Endothelial cell of umbilical vein (primary cell): ENCODE results near the gene PTPRE. TPM values are rescaled to one million over a fixed set of nuclear protein-coding genes. Genes with fewer than 3 reads are reported as not detected.

Experiments
- BruUV-seq: library from RNA; stranded (reverse); fragments of 400-500 nt; replicated peaks from 2 replicates; lab custom pipeline; 2021; lab: Mats Ljungman, UMichigan
- CTCF ChIA-PET: fragments of 300-600, 350-600 bp; sonication (Branson Sonifier 250); formaldehyde crosslinking; loops from one replicate; lab custom pipeline; 2021; ENCODE audit warnings: antibody characterized with exemption, inconsistent platforms; lab: Charles Lee
- POLR2A ChIA-PET: fragments of 300-600, 350-600 bp; sonication (Branson Sonifier 250); formaldehyde crosslinking; loops from one replicate; lab custom pipeline; 2021; ENCODE audit warnings: antibody characterized with exemption, inconsistent platforms; lab: Charles Lee
- DNase-seq: peaks from one replicate; pipeline ENCODE4 v3.0.0-alpha.2; 2011; ENCODE audit warnings: low read depth, low spot score
- FAIRE-seq: peaks from 2 replicates; lab custom pipeline; 2011; peaks lifted over from hg19 to GRCh38; lab: Jason Lieb, UNC
- H2AFZ ChIP-seq: 2 replicates; pipeline ENCODE4 v1.6.0; 2012; ENCODE audit warnings: low read depth, low read length, control low read depth, inconsistent platforms
- H3K27ac ChIP-seq: 2 replicates; pipeline ENCODE4 v1.5.1; 2011; ENCODE audit warnings: low read depth, mild to moderate bottlenecking, control low read depth, low read length, moderate library complexity; ENCODE audit not compliant: insufficient read depth
- H3K27me3 ChIP-seq, 2 experiments: 2 replicates each; pipeline versions ENCODE4 v1.6.0 to v1.6.1; 2011; ENCODE audit warnings: low read length in 2 of 2, mixed read lengths in 1 of 2; ENCODE audit not compliant: control insufficient read depth in 2 of 2, insufficient read depth in 2 of 2
- H3K36me3 ChIP-seq, 2 experiments: 2 replicates in 1 of 2; 3 replicates in 1 of 2; pipeline ENCODE4 v1.5.1; 2011; ENCODE audit warnings: low read length in 2 of 2, mild to moderate bottlenecking in 1 of 2, moderate library complexity in 1 of 2; ENCODE audit not compliant: control insufficient read depth in 2 of 2, insufficient read depth in 2 of 2; ENCODE audit errors: extremely low read depth in 1 of 2
- H3K4me1 ChIP-seq: 3 replicates; pipeline ENCODE4 v1.5.1; 2011; ENCODE audit warnings: mild to moderate bottlenecking, low read length; ENCODE audit not compliant: control insufficient read depth, insufficient read depth; ENCODE audit errors: extremely low read depth
- H3K4me2 ChIP-seq: 2 replicates; pipeline ENCODE4 v1.6.1; 2011; ENCODE audit warnings: low read length, control low read depth, mixed read lengths; ENCODE audit not compliant: insufficient read depth
- H3K4me3 ChIP-seq, 3 experiments: fragments of 200-600 bp in 1 of 3; sonication (generic), shearing (Covaris generic) in 1 of 3; replicated peaks in 1 of 3; 2 replicates each; pipeline ENCODE4 v1.5.1; 2011 to 2016; ENCODE audit warnings: control low read depth in 3 of 3, low read length in 3 of 3, mild to moderate bottlenecking in 2 of 3, inconsistent platforms in 1 of 3, low read depth in 1 of 3, moderate library complexity in 1 of 3; ENCODE audit not compliant: insufficient read depth in 1 of 3
- H3K79me2 ChIP-seq: 2 replicates; pipeline ENCODE4 v1.6.0; 2012; ENCODE audit warnings: low read length, inconsistent platforms; ENCODE audit not compliant: control insufficient read depth, insufficient read depth
- H3K9ac ChIP-seq: replicated peaks from 2 replicates; pipeline ENCODE3; 2011; ENCODE audit warnings: low read length, control low read depth; ENCODE audit not compliant: insufficient read depth; ENCODE audit errors: extremely low read depth
- H3K9me1 ChIP-seq: replicated peaks from 3 replicates; pipeline ENCODE4 v1.6.0; 2011; ENCODE audit warnings: mild to moderate bottlenecking, low read length; ENCODE audit not compliant: control insufficient read depth, insufficient read depth; ENCODE audit errors: extremely low read depth
- H3K9me3 ChIP-seq: replicated peaks from 2 replicates; pipeline ENCODE4 v1.5.1; 2012; ENCODE audit warnings: low read length, inconsistent platforms; ENCODE audit not compliant: control insufficient read depth, insufficient read depth
- H4K20me1 ChIP-seq: replicated peaks from 2 replicates; pipeline ENCODE3; 2011; ENCODE audit warnings: mild to moderate bottlenecking, low read length; ENCODE audit not compliant: control insufficient read depth, insufficient read depth; ENCODE audit errors: extremely low read depth
- CTCF ChIP-seq, 2 donors: IDR thresholded peaks; 1 replicate in 1 of 2; 2 replicates in 1 of 2; pipeline ENCODE4 v1.5.1; 2011; ENCODE audit warnings: low read length in 2 of 2, mild to moderate bottlenecking in 2 of 2, moderate library complexity in 2 of 2, control low read depth in 1 of 2, inconsistent platforms in 1 of 2, low read depth in 1 of 2; ENCODE audit not compliant: insufficient read depth in 1 of 2; ENCODE audit errors: extremely low read depth in 1 of 2
- EZH2 ChIP-seq: IDR thresholded peaks from 2 replicates; pipeline ENCODE4 v1.6.1; 2012; ENCODE audit warnings: borderline replicate concordance, low read depth, mild to moderate bottlenecking, moderate library complexity, low read length, inconsistent platforms; ENCODE audit not compliant: severe bottlenecking
- FOS ChIP-seq: IDR thresholded peaks from 2 replicates; pipeline ENCODE4 v1.6.1; 2011; ENCODE audit warnings: mild to moderate bottlenecking, low read length, moderate library complexity, borderline replicate concordance; ENCODE audit not compliant: insufficient read depth
- GATA2 ChIP-seq: IDR thresholded peaks from 2 replicates; pipeline ENCODE4 v1.7.0; 2011; ENCODE audit warnings: low read depth, mild to moderate bottlenecking, moderate library complexity, mixed read lengths, low read length; ENCODE audit not compliant: insufficient read length, insufficient read depth
- JUN ChIP-seq: IDR thresholded peaks from 2 replicates; pipeline ENCODE4 v1.6.1; 2011; ENCODE audit warnings: borderline replicate concordance, low read depth; ENCODE audit not compliant: insufficient read length, insufficient read depth
- MYC ChIP-seq: IDR thresholded peaks from one replicate; pipeline ENCODE4 v1.6.1; 2011; ENCODE audit warnings: mild to moderate bottlenecking, low read depth, low read length
- POLR2A ChIP-seq: IDR thresholded peaks from 2 replicates; pipeline ENCODE4 v1.6.1; 2012; ENCODE audit warnings: low read depth, mild to moderate bottlenecking, control low read depth, low read length
- POLR2AphosphoS5 ChIP-seq: IDR thresholded peaks from 2 replicates; pipeline ENCODE4 v1.6.1; 2012; ENCODE audit warnings: low read depth, mild to moderate bottlenecking, control low read depth, low read length, moderate library complexity; ENCODE audit not compliant: insufficient read depth
- dilution Hi-C: fragments of 300-500 bp; cut with MboI; formaldehyde crosslinking; loops from one replicate; pipeline ENCODE4 v1.15.0; 2019; ENCODE audit warnings: low sequenced_read_pairs; ENCODE audit not compliant: extremely low pct_ligation_motif_present
- intact Hi-C: fragments of 100-400 bp; cut with micrococcal nuclease; formaldehyde crosslinking; loops from one replicate; pipeline ENCODE4 v1.10.0; 2022
- polyA plus RNA-seq, 4 experiments: library from polyadenylated mRNA; depleted of rRNA in 3 of 4; stranded (reverse) in 3 of 4; unstranded in 1 of 4; fragments of >200 nt; gene quantifications; 2 replicates each; pipeline versions ENCODE4 v1.2.1 to v1.2.3, GENCODE V29; 2011 to 2012; ENCODE audit warnings: missing spikeins in 1 of 4
- total RNA-seq: library from RNA; stranded (reverse); gene quantifications from 2 replicates; pipeline ENCODE4 v1.2.3, GENCODE V29; 2021
- TF ChIP-seq, protein P1 (sequence below): IDR thresholded peaks from 2 replicates; pipeline ENCODE4 v1.6.1; 2011; ENCODE audit not compliant: insufficient read depth, insufficient read length

The PTPRE gene
- total and polyA plus RNA-seq, 2 donors (not counting 3 experiments of a cell fraction or from before 2014, with no cell fraction given), result 37.3 to 116 TPM

- Histone ChIP-seq H4K20me1 (no peaks in the 10 kb centered on the region), H3K27me3 (no peaks in the 10 kb centered on the region), H3K36me3 (no peaks in the 10 kb centered on the region), H3K9ac (no peak overlapping the region), H3K4me2 (no peak overlapping the region), H3K79me2 (no peaks in the 10 kb centered on the region), H3K4me1 (peaks cover 56% of the 10 kb centered on the region), H3K9me3 (no peaks in the 10 kb centered on the region), H3K27ac (no peak overlapping the region), H2AFZ (no peak overlapping the region), H3K9me1 (no peaks in the 10 kb centered on the region), H3K4me3 (no peak overlapping the region)
- ChIA-PET CTCF (interaction anchor here (1.1 to 3.0 kb wide), 6 partner anchors 13 to 71 kb away, joined by 3 to 14 read pairs (median 10); partner anchors contain the start of gene PTPRE), POLR2A (no interaction called here)
- DNase-seq (no peak), FAIRE-seq (no peak)
- TF ChIP-seq FOS, result no peak
- no peak for TF ChIP-seq MYC
- no peak for TF ChIP-seq JUN
- no peak for TF ChIP-seq POLR2AphosphoS5
- TF ChIP-seq CTCF (IDR thresholded peaks at IDR 0.05; ENCODE audit: extremely low read depth in 1 of 2, insufficient read depth in 1 of 2, low read depth in 1 of 2, low read length in 2 of 2), result no peak
- TF ChIP-seq POLR2A, result no peak
- no peak for TF ChIP-seq EZH2
- no peak for TF ChIP-seq GATA2
- TF ChIP-seq, protein P1, sequence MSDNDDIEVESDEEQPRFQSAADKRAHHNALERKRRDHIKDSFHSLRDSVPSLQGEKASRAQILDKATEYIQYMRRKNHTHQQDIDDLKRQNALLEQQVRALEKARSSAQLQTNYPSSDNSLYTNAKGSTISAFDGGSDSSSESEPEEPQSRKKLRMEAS, result no peak
- intact Hi-C loops (no loop called here), dilution Hi-C loops (no loop called here)
- BruUV-seq, result no TSS peak
These were observed 34.1 kb downstream of the PTPRE start for GRCh38 chr10:127940866-127941640.
